CD4-positive, alpha-beta T cell treated with Interleukin-17A for 4 hours (primary cell): ENCODE measurements around the gene FHIT.
A peak's percentile ranks its signal among the peaks of the same experiment; 100 is the strongest.

Experiments used
- DNase-seq: peaks from one replicate; pipeline ENCODE4 v3.0.0-alpha.2; 2020; ENCODE audit warnings: mixed read lengths

FHIT gene

GRCh38 chr3:60188803-60189202, 1062.4 kb downstream of the FHIT start:
- DNase-seq, result no peak

DNA sequence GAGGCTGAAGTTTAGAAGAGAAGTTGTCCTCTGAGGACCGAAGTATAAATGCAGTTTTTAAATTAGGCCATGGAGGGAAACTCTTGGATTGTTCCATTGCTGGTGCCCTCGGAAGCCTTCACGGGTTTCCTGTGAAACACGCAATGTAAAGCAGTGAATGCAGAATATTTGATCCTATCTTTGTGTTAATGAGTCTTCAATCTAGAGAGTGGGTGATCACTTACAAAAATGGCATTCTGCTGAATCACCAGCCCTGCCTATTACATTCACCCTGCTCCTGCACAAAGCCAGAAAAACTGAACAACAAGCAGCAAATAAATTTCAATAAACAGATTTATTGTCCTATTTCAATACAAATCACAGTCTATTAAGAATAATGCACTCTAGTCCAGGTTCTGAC, 1063.9 kb downstream of the FHIT start:
- no peak for DNase-seq

DNA sequence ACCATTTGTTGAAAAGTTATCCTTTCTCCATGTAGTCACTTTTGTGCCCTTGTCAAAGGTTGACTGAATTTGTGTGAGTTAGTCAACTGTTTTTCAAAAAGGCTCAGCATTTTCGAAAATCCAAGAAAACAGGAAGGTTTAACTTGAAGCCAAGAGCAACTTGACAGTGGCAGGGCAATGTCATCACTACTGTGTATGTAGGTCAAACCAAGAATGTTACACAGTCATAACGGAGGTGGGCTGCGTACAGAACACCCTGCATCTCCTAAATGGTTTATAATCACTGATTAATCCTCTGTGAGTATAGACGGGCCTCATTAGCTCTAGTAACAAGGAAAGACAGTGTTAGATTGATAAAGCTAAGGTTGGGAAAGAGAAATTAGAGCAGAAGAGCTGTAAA, 1064.9 kb downstream of the FHIT start:
- no peak for DNase-seq

DNA sequence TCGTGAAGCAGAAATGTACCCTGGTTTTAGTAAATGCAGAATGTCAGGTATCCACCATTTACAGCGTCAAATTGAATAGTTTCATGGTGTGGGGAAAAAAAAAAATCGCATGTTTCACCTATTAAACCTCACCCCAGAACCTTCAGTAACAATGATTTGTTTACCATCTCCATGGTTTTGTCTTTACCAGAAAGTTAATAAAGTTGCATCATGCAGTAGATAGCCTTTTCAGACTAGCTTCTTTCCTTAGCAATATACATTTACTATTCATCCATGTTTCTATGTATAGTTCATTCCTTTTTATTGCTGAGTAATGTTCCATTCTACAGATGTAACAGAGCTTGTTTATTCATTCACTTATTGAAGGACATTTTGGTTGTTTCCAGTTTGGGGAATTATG, 1066.1 kb downstream of the FHIT start:
- no peak for DNase-seq

DNA sequence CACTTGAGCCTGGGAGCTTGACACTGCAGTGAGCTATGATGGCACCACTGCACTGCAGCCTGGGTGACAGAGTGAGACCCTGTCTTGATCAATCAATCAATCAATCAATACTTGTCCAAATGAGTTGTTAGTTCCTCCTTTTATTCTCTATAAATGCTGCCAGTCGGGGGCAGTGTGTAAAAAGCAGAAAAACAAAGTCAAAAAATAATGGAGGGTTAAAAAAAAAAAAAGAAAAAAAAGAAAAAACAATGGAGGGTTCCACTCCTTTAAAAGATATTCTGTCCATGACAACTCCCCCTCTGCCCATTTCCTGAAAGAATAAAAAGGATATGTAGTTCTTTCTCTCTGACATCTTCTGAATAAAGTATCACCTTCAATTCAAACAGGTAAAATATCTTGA, 1068.6 kb downstream of the FHIT start:
- no peak for DNase-seq

GRCh38 chr3:60178931-60179653, 1072.2 kb downstream of the FHIT start:
- no peak for DNase-seq

- DNase-seq, result no peak
Measured at GRCh38 chr3:60177726-60178125, 1073.5 kb downstream of the FHIT start.

DNA sequence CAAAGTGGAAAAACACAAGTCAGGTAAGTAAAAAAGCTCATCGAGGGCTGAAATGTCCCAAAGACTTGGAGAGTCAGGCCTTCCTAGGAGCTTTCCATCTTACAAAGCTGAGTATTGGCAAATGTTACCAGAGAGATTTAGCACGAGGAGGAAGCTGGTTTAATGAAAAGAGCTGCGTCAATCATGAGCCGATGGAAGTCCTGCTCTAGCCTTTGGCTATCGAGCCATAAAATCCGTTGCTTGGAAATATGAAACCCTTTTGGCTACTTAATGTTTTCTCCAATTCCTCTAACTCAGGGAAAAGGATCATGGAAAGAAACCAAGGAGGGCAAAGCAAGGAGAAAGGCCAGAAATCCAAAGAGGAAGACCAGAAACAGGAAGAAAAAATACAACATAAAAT, 1074.6 kb downstream of the FHIT start:
- no peak for DNase-seq

- DNase-seq, result no peak
Measured at GRCh38 chr3:60175680-60176079, 1075.6 kb downstream of the FHIT start.

- DNase-seq, result no peak
Measured at GRCh38 chr3:60169755-60170154, 1081.5 kb downstream of the FHIT start.

DNA sequence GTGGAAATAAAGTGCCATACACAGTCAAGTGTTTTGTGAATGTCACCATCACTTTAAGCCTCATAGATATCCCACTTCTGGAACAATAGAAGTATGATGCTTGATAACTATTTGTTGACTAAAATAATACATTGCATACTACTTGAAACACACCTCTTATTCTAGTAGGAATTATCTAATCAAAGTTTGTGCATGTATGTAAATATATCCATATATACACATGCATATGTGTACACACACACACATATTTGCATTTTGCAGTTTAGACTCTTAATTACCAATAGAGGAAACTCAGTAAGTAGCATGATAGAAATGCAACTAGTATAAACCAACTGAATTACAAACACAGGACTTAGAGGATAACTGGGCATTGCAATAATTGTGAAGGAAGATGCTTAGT, 1084.1 kb downstream of the FHIT start:
- DNase-seq, result no peak

- DNase-seq, result no peak
Measured at GRCh38 chr3:60160822-60161748, 1090.2 kb downstream of the FHIT start.

DNA sequence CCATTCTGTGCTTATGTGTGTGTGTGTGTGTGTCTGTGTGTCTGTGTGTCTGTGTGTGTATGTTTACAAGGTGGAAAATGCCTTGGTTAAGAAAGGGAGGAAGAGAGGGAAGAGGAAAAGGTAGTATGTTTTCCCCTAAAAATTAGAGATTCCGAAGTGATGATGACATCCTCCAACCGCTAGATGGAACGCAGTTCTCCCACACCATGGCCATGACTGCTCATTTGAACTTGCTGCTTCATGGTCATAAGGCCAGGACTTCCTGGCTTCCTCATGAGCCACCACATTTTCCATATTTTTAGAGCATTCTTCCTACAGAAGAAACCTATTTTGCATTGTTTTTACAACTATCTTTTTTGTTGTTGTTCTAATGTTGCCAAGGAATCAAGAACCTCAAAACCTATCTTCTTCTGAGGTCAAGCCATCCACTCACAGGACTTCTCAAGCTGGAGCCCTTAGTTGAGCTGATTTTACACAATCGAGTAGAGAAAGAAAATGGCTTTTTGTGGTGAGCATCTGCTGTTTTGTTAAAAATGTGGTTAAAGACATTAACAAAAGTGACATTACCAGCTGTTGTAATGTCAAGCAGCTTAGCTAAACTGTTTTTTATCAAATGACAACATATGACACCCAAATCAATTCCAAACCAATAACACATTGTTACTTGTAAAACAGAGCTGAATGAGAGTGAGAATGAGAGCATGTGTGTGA, 1091.0 kb downstream of the FHIT start:
- DNase-seq, result no peak

GRCh38 chr3:60158035-60158434, 1093.2 kb downstream of the FHIT start:
- no peak for DNase-seq

DNA sequence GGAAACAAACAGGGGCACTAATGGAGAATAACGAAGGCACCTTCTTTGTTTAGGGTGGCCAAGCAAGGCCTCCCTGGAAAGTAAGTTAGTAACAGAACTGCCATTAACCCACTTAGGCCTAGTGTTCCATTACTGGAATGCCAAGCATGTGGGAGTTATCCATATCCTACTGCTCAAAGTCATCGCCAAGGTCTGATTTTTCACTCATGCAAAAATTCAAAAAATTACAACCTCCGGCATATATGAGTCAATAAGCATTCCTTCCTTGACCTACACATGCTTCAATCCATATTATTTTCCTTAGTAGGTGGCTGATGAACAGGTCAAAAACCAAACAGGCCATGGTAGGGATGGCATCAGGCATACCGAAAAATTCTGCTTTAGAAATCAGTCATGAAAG, 1097.2 kb downstream of the FHIT start:
- no peak for DNase-seq

GRCh38 chr3:60153221-60153999, 1097.8 kb downstream of the FHIT start:
- no peak for DNase-seq

DNA sequence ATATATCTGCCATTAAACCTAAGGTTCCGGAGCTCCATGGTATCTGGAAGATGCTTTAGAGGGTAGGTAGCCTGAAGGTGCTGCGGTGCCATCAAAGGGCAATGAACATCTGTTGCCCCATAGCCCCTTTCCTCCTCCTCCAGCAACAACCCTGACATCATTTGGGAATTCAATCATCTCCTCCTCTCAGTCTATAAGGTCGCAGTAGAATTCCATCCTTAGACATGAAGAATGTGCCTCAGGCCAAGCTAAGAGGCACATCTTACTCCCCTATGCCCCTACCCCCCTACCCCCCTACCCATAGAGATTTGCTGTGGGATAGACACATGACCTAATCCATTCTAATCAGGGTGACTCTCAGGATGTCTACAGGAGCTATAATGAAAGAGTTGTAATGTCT, 1101.8 kb downstream of the FHIT start:
- DNase-seq, result no peak

DNA sequence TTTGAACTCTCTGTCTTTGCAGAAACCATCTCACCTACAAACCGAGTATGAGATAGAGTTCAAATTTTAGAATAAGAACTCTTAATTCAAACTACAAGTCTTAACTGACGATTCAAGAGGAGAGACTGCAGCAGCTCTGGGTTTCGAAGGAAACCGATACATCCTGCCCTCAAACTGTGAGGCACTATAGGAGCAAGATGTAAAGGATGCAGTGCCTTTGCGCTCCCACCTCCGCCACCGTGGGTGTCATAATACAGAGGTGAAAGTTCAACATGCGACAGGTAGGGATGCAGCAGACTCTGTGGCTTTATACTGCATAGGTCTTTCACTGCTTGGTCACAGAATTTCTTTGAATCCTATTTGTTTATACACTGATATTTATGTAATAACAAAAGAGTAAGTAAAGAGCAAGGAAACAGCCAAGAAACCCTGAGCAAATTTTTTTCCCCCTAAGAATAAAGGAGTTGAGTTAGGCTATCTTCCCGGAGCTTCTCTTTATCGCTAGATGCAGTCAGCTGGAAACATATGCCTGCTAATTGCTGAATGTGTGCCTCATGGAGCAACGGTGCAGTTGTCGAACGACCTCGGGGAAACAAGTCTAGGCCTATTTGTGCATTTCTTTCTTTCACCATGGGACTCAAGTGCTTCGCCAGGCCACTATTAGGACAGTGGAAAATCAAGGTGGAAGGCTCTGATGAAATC, 1103.9 kb downstream of the FHIT start:
- peak; percentile 36 for DNase-seq

- no peak for DNase-seq
Measured at GRCh38 chr3:60146121-60146520, 1105.1 kb downstream of the FHIT start.

DNA sequence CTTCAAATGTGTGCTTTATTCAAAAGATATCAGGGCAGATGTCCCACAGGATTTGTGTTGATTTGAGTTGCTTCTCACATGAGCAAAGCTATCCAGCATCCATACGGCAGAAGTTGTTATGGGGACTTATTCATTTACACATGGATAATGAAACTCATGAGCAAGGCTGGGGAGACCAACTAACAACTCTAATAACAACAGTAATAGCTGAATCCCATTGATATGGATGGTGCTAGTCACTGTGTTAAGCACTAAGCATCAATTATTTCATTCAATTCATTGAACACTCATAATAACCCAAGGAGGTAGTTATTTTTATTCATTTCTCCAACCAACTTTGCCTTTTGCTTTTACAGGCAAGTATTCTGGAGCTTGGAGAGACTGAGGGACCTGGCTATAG, 1107.2 kb downstream of the FHIT start:
- DNase-seq, result no peak

- DNase-seq, result no peak
Measured at GRCh38 chr3:60142009-60142408, 1109.2 kb downstream of the FHIT start.

GRCh38 chr3:60140160-60140559, 1111.1 kb downstream of the FHIT start:
- DNase-seq, result no peak
